Mesenchymal stem cell (in vitro differentiated cells and primary cell): ENCODE results near the gene TRHDE.
A peak's percentile ranks its signal among the peaks of the same experiment; 100 is the strongest.

Experiments used
- DNase-seq: peaks from one replicate; pipeline ENCODE4 v3.0.0-alpha.2; 2013
- H2AFZ ChIP-seq: one replicate; pipeline ENCODE4 v1.6.1; 2013; ENCODE audit warnings: low read depth, mild to moderate bottlenecking, control low read depth, inconsistent platforms, low read length, moderate library complexity
- H2AK5ac ChIP-seq: 2 replicates; pipeline ENCODE4 v1.6.1; 2013; ENCODE audit warnings: low read length, moderate library complexity, mild to moderate bottlenecking, inconsistent platforms; ENCODE audit not compliant: severe bottlenecking
- H2BK120ac ChIP-seq: one replicate; pipeline ENCODE4 v1.6.1; 2013; ENCODE audit warnings: low read depth, mild to moderate bottlenecking, inconsistent platforms, low read length, moderate library complexity
- H2BK12ac ChIP-seq, 2 experiments: one replicate each; pipeline ENCODE4 v1.6.1; 2013; ENCODE audit warnings: inconsistent platforms in 2 of 2, low read length in 2 of 2, mild to moderate bottlenecking in 2 of 2, moderate library complexity in 2 of 2, control low read depth in 1 of 2
- H2BK15ac ChIP-seq: one replicate; pipeline ENCODE4 v1.6.1; 2013; ENCODE audit warnings: mild to moderate bottlenecking, low read depth, inconsistent platforms; ENCODE audit not compliant: poor library complexity, severe bottlenecking
- H2BK5ac ChIP-seq: 2 replicates; pipeline ENCODE4 v1.6.1; 2013; ENCODE audit warnings: low read depth, mild to moderate bottlenecking, low read length, control low read depth, inconsistent platforms; ENCODE audit not compliant: poor library complexity, severe bottlenecking
- H3K14ac ChIP-seq, 2 experiments: one replicate each; pipeline ENCODE4 v1.6.1; 2013; ENCODE audit warnings: inconsistent platforms in 2 of 2, low read length in 2 of 2, control low read depth in 1 of 2, mild to moderate bottlenecking in 1 of 2, moderate library complexity in 1 of 2
- H3K18ac ChIP-seq, 2 experiments: one replicate each; pipeline ENCODE4 v1.6.1; 2013; ENCODE audit warnings: inconsistent platforms in 2 of 2, low read length in 2 of 2, control low read depth in 1 of 2, low read depth in 1 of 2, mild to moderate bottlenecking in 1 of 2
- H3K23ac ChIP-seq, 2 experiments: one replicate each; pipeline ENCODE4 v1.6.1; 2013; ENCODE audit warnings: inconsistent platforms in 2 of 2, low read length in 2 of 2, mild to moderate bottlenecking in 2 of 2, moderate library complexity in 2 of 2, control low read depth in 1 of 2
- H3K27ac ChIP-seq: 2 replicates; pipeline ENCODE4 v1.5.1; 2013; ENCODE audit warnings: mild to moderate bottlenecking, moderate library complexity, low read length, control low read depth, inconsistent platforms; ENCODE audit not compliant: poor library complexity, severe bottlenecking
- H3K27me3 ChIP-seq, 2 experiments: 2 replicates each; pipeline versions ENCODE4 v1.6.1 to v1.7.0; 2013; ENCODE audit warnings: low read length in 2 of 2, mild to moderate bottlenecking in 2 of 2, moderate library complexity in 2 of 2, control low read depth in 1 of 2, inconsistent platforms in 1 of 2; ENCODE audit not compliant: control insufficient read depth in 1 of 2, insufficient read depth in 1 of 2
- H3K36me3 ChIP-seq, 2 experiments: 2 replicates each; pipeline versions ENCODE4 v1.6.1 to v1.7.0; 2013; ENCODE audit warnings: low read length in 2 of 2, control low read depth in 1 of 2, inconsistent platforms in 1 of 2, low read depth in 1 of 2, mild to moderate bottlenecking in 1 of 2; ENCODE audit not compliant: insufficient read depth in 2 of 2, control insufficient read depth in 1 of 2
- H3K4ac ChIP-seq, 2 experiments: one replicate each; pipeline ENCODE4 v1.6.1; 2013; ENCODE audit warnings: inconsistent platforms in 2 of 2, low read length in 2 of 2, mild to moderate bottlenecking in 2 of 2, moderate library complexity in 2 of 2, control low read depth in 1 of 2, low read depth in 1 of 2
- H3K4me1 ChIP-seq: 2 replicates; pipeline ENCODE4 v1.6.1; 2013; ENCODE audit warnings: low read depth, low read length, control low read depth; ENCODE audit not compliant: control insufficient read depth, insufficient read depth
- H3K4me2 ChIP-seq: 2 replicates; pipeline ENCODE4 v1.6.1; 2013; ENCODE audit warnings: low read length, mild to moderate bottlenecking, inconsistent platforms; ENCODE audit not compliant: poor library complexity, severe bottlenecking
- H3K4me3 ChIP-seq, 2 experiments: 2 replicates each; pipeline versions ENCODE4 v1.5.1 to v1.7.0; 2013; ENCODE audit warnings: low read length in 2 of 2, mild to moderate bottlenecking in 2 of 2, control low read depth in 1 of 2, low read depth in 1 of 2; ENCODE audit not compliant: insufficient read depth in 1 of 2
- H3K79me1 ChIP-seq: replicated peaks from 2 replicates; pipeline ENCODE4 v1.6.1; 2013; ENCODE audit warnings: mild to moderate bottlenecking, control low read depth, low read length, inconsistent platforms; ENCODE audit not compliant: poor library complexity, severe bottlenecking
- H3K9ac ChIP-seq: 2 replicates; pipeline ENCODE4 v1.7.0; 2013; ENCODE audit warnings: mild to moderate bottlenecking, low read length, moderate library complexity
- H3K9me3 ChIP-seq: 2 replicates; pipeline ENCODE4 v1.7.0; 2013; ENCODE audit warnings: mild to moderate bottlenecking, low read length; ENCODE audit not compliant: control insufficient read depth
- H4K8ac ChIP-seq: one replicate; pipeline ENCODE4 v1.6.1; 2013; ENCODE audit warnings: inconsistent platforms, mild to moderate bottlenecking, low read length, moderate library complexity
- H4K91ac ChIP-seq: one replicate; pipeline ENCODE4 v1.6.1; 2013; ENCODE audit warnings: mild to moderate bottlenecking, low read length, inconsistent platforms
- WGBS: methylation state at CpG from one replicate; pipeline ENCODE4 v1.1.7; 2013; ENCODE audit warnings: mixed read lengths; 5-methylcytosine and 5-hydroxymethylcytosine counted together

The TRHDE gene

GRCh38 chr12:72522411-72522810, 250.2 kb downstream of the TRHDE start:
- peak overlapping the region in 1 of 2 experiments; percentile 28 for H3K18ac ChIP-seq

GRCh38 chr12:72523754-72524153, 251.6 kb downstream of the TRHDE start:
- WGBS: 0% methylated on average over 2 of the region's 3 CpGs

More at GRCh38 chr12:72522411-72522810, 250.2 kb downstream of the TRHDE start:
- H3K14ac ChIP-seq: no peak overlapping the region
- H2BK12ac ChIP-seq: no peak overlapping the region
- H2BK5ac ChIP-seq: no peak overlapping the region
- H2AFZ ChIP-seq: no peak overlapping the region
- H3K4ac ChIP-seq: no peak overlapping the region
- no peak overlapping the region for H3K23ac ChIP-seq
- no peak overlapping the region for H3K4me3 ChIP-seq
- H3K27ac ChIP-seq: no peak overlapping the region
- no peak overlapping the region for H2AK5ac ChIP-seq
- H3K9ac ChIP-seq: no peak overlapping the region
- H3K4me2 ChIP-seq: no peak overlapping the region
- H3K36me3 ChIP-seq: no peaks in the 10 kb centered on the region
- no peak for DNase-seq
- H4K8ac ChIP-seq: no peak overlapping the region
- H3K27me3 ChIP-seq: no peaks in the 10 kb centered on the region
- no peaks in the 10 kb centered on the region for H3K9me3 ChIP-seq
- no peak overlapping the region for H2BK120ac ChIP-seq
- no peaks in the 10 kb centered on the region for H3K79me1 ChIP-seq
- 56% methylated on average over 1 of the region's 1 CpG for WGBS
- H2BK15ac ChIP-seq: no peak overlapping the region
- no peaks in the 10 kb centered on the region for H3K4me1 ChIP-seq
- no peak overlapping the region for H4K91ac ChIP-seq

DNA sequence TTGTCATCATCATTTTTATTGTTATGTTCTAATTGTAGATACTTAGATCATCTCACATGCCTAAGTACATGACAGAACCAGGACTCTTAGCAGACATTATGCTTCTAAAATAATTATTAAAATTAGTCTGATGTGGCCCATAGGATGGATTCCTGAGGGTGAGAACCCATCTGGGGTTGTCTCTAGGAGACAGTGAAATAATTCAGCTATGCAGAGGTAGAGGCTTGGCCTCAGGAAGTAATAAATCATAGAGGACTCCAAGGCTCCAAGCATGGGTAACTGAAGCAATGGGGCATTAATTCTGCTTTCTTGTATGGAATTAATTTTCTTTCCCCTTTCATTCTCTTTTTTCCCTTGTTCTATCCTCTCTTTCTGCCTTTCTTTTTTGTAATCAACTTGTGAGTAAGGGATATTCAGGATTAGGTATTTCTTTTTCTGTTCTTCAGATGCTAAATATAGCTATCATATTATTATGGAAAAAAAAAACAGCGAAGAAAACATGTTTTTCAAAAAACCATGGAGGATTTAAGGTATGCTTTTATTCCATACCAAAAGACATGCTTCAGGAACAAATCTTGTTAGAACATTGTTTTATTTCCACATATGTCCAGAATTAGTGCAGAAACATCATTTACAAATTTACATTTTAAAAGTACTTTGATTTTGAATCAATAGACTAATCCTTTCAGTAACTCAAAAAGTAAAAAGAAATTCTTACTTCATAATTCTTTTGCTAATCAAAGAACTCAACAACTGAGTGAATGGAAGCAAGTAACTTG, 263.2 kb downstream of the TRHDE start:
- H3K9ac ChIP-seq: no peak overlapping the region
- no CpG with 5 or more reads among the region's 1 CpG for WGBS
- no peak overlapping the region for H2AFZ ChIP-seq
- H3K79me1 ChIP-seq: no peaks in the 10 kb centered on the region
- H3K23ac ChIP-seq: no peak overlapping the region
- no peak overlapping the region for H4K8ac ChIP-seq
- DNase-seq: no peak
- H4K91ac ChIP-seq: no peak overlapping the region
- H2BK15ac ChIP-seq: no peak overlapping the region
- no peak overlapping the region for H3K14ac ChIP-seq
- no peak overlapping the region for H3K27ac ChIP-seq
- H3K4me3 ChIP-seq: no peak overlapping the region
- H3K27me3 ChIP-seq: no peaks in the 10 kb centered on the region
- no peaks in the 10 kb centered on the region for H3K36me3 ChIP-seq
- H2BK12ac ChIP-seq: no peak overlapping the region
- no peaks in the 10 kb centered on the region for H3K9me3 ChIP-seq
- no peak overlapping the region for H3K18ac ChIP-seq
- no peak overlapping the region for H3K4me2 ChIP-seq
- H2BK5ac ChIP-seq: no peak overlapping the region
- no peak overlapping the region for H2BK120ac ChIP-seq
- H2AK5ac ChIP-seq: no peak overlapping the region
- no peak overlapping the region for H3K4ac ChIP-seq
- H3K4me1 ChIP-seq: no peaks in the 10 kb centered on the region

More at GRCh38 chr12:72523754-72524153, 251.6 kb downstream of the TRHDE start:
- H2AK5ac ChIP-seq: no peak overlapping the region
- no peak overlapping the region for H3K4me3 ChIP-seq
- no peaks in the 10 kb centered on the region for H3K9me3 ChIP-seq
- H2AFZ ChIP-seq: no peak overlapping the region
- H2BK15ac ChIP-seq: no peak overlapping the region
- H3K18ac ChIP-seq: no peak overlapping the region
- H3K4me2 ChIP-seq: no peak overlapping the region
- H3K27me3 ChIP-seq: no peaks in the 10 kb centered on the region
- no peak overlapping the region for H3K27ac ChIP-seq
- no peak overlapping the region for H3K9ac ChIP-seq
- H3K4ac ChIP-seq: no peak overlapping the region
- H2BK5ac ChIP-seq: no peak overlapping the region
- no peaks in the 10 kb centered on the region for H3K4me1 ChIP-seq
- no peak overlapping the region for H2BK120ac ChIP-seq
- H4K91ac ChIP-seq: no peak overlapping the region
- no peak overlapping the region for H3K14ac ChIP-seq
- peak; percentile 10 for DNase-seq
- no peak overlapping the region for H4K8ac ChIP-seq
- no peak overlapping the region for H3K23ac ChIP-seq
- H3K36me3 ChIP-seq: no peaks in the 10 kb centered on the region
- H2BK12ac ChIP-seq: no peak overlapping the region
- no peaks in the 10 kb centered on the region for H3K79me1 ChIP-seq

- H3K4me2 ChIP-seq: no peak overlapping the region
- H3K27ac ChIP-seq: no peak overlapping the region
- H3K4ac ChIP-seq: no peak overlapping the region
- H2BK12ac ChIP-seq: no peak overlapping the region
- no peak overlapping the region for H3K14ac ChIP-seq
- no peaks in the 10 kb centered on the region for H3K9me3 ChIP-seq
- no peaks in the 10 kb centered on the region for H3K36me3 ChIP-seq
- H3K18ac ChIP-seq: no peak overlapping the region
- H4K91ac ChIP-seq: no peak overlapping the region
- no peak for DNase-seq
- no peak overlapping the region for H2AK5ac ChIP-seq
- no peak overlapping the region for H2BK15ac ChIP-seq
- no peak overlapping the region for H2BK5ac ChIP-seq
- H3K23ac ChIP-seq: no peak overlapping the region
- no peaks in the 10 kb centered on the region for H3K79me1 ChIP-seq
- no peak overlapping the region for H3K4me3 ChIP-seq
- H3K9ac ChIP-seq: no peak overlapping the region
- 83% methylated on average over 1 of the region's 1 CpG for WGBS
- no peak overlapping the region for H2AFZ ChIP-seq
- H3K27me3 ChIP-seq: no peaks in the 10 kb centered on the region
- no peak overlapping the region for H2BK120ac ChIP-seq
- H3K4me1 ChIP-seq: no peaks in the 10 kb centered on the region
- H4K8ac ChIP-seq: no peak overlapping the region
These were observed 268.6 kb downstream of the TRHDE start for GRCh38 chr12:72540811-72541210.
